Stimulated activated CD4-positive, alpha-beta T cell treated with anti-CD3 and anti-CD28 coated beads, Interleukin-4, amount 100 ng/mL, for 1 hour (primary cell): ENCODE measurements around the gene EDA2R.

Source experiments
- DNase-seq: peaks from one replicate; pipeline ENCODE4 v3.0.0-alpha.2; 2020

The EDA2R gene

DNA sequence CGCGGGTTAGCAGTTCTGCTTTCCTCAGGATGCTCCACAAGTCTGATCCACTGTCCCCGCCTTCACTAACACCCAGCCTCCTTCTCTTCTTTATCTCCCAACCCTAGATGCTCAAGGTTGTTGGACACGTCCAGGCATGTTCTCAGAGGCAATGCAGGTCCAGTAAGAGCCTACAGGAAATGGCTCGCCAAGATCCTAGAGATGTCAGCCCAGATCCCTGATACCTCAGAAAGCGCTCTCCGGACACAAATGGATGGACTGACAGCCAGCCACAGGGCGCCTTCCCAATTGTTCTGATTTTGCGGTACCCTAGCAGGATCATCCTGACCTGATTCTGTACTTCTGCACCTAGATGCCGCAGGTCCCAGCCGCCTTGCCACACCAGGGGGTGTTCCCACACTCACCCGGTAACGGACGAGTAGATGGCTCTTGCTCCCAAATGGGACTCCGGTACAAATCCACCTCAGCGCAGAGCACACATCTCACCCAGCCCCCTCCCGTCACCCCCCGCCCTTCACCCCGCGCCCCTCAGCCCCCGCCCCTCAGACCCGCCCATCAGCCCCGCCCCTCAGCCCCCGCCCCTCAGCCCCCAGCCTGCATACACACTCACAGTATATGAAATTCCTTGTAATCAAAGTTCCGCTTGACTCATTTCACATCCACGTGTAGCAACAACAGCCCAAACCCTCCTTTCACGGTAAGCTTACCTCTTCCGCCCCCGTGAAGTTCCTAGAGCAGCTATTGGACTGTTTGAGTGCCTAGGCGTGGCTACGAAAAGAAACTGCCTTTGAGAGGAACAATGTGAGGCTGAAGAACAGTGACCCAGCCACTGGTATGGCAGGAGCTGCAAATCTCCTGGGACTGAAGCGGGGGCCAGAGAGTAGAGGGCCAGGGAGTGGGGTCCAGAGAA lies at the start of gene EDA2R:
TSS of gene EDA2R (minus strand) at position 488 of the 910 bp plus-strand sequence. CDS start 23,058 bp downstream, outside the sequence.
- peak; percentile 6 for DNase-seq

GRCh38 chrX:66684196-66684595 lies 45.3 kb upstream of the EDA2R start:
- no peak for DNase-seq

DNA sequence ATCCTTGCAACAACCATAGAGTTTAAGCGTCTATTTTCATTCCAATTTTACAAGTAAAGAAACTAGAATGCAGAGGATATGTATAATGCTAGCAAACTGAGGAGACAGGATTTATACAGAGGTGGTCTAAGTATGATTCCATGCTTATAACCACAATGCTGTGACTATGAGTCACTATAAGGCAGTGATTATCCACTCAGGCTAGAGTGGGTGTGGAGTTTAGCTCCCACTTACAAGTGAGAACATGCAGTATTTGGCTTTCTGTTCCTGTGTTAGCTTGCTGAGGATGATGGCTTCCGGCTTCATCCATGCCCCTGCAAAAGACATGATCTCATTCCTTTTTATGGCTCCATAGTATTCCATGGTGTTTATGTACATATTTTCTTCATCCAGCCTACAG lies 41.6 kb upstream of the EDA2R start:
- no peak for DNase-seq

DNA sequence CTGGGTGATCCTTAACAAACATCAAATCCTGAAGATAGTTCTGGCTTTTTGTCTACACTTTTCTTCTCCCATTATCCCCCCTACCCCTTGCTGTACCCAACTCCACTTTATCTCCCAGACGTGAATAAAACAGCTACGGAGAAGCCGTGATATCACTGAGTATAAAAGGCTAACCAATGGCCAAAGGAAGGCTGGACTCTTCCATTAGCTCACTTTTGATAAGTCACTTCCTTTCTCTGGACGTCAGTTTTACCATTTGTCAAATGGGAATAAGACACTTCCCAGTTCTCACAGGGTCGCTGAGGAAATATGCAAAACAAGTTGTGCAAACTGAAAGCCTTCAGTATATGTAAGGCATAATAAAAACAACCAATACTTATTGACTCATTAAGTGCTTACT lies 38.6 kb upstream of the EDA2R start:
- no peak for DNase-seq

DNA sequence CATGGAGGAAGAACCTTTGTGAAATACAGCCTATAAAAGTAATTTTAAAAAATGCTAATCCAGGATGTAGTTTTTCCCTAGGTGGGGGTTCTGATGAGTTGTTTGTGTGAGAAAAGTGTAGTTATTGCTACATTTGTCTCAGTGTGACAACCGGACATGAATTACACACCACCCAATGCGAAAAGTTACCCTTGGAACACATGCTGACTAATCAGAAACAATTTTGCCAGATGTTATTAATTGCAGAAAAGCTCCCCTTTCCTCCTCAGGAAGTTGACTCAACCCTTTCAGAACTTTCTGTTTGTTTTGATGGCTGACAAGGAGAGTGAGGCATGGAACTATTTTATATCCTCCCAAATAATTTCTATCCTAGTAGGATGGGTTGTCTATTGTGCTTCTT lies 38.1 kb upstream of the EDA2R start:
- no peak for DNase-seq

DNA sequence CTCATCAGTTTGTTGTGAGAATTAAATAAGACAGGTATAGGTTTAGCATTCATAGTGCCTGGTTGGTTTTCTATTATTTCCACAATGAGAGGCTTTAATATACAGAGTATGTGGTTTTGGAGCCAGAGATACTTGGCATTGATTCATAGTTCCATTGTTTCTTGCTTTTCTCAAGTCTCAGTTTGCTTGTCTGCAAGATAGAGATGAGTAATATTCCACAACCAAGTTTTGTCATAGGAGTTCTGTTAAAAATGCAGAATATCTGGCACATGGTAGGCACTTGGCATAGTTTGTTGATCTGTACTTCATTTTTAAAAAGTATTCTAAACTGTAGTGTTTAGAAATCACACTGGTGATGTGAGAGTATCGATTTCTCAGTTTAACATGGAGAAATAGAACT lies 37.5 kb upstream of the EDA2R start:
- no peak for DNase-seq

DNA sequence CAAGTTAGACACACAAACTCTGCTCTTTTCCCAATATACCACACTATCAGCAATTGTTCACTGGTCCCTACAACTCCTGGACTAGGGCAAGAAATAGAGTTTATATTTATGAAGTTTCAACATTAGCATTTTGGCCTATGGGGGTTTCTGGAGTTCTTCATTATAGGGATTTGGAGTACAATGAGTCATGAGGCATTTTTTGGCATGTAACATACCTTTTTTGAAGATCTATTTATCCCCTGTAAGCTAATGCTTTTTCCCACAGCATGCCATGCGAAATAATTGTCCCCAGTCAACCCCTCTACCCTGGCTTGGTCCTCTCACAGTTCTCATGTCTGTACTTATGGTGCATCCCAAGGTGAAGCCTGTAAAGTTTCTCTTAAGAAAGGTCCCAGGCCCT lies 36.7 kb upstream of the EDA2R start:
- no peak for DNase-seq

- DNase-seq, result no peak
Measured at GRCh38 chrX:66674506-66674905, 35.6 kb upstream of the EDA2R start.

GRCh38 chrX:66672106-66672505 lies 33.2 kb upstream of the EDA2R start:
- DNase-seq, result no peak

DNA sequence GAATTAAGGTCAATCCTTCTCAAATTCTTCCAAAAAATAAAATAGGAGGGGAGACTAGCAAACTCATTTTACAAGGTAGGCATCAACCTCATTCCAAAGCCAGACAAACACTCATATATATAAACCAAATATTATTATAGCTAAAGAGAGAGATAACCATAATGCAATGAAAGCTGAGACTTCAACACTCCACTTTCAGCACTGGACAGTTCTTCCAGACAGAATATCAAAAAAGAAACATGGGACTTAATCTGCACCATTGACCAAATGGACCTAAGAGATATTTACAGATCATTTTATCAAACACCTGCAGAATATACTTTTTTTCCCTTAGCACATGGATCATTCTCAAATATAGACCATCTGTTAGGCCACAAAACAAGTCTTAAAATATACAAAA lies 15.5 kb upstream of the EDA2R start:
- DNase-seq, result no peak

- DNase-seq, result no peak
Measured at GRCh38 chrX:66635360-66635759, 3.5 kb downstream of the EDA2R start.

GRCh38 chrX:66634272-66634671 lies 4.6 kb downstream of the EDA2R start:
- no peak for DNase-seq

GRCh38 chrX:66633541-66633940 lies 5.3 kb downstream of the EDA2R start:
- no peak for DNase-seq

DNA sequence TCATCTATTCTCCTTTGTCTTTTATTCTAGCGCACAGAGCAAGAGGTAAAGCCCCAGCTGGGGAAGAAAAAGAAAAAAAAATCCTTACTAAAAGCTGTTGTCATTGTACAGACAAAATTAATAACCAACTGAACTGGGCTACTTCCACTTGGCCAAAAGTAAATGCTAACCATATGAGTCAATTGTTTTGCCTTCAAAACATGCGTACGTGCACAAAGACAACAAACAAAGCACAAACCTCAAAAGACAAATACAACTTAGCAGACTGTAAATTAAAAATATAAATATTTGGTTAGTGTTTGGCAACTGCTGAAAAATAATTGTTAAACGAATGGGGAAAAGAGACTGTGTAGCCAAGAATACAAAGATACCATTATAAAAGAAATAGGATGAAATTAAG lies 5.9 kb downstream of the EDA2R start:
- no peak for DNase-seq

DNA sequence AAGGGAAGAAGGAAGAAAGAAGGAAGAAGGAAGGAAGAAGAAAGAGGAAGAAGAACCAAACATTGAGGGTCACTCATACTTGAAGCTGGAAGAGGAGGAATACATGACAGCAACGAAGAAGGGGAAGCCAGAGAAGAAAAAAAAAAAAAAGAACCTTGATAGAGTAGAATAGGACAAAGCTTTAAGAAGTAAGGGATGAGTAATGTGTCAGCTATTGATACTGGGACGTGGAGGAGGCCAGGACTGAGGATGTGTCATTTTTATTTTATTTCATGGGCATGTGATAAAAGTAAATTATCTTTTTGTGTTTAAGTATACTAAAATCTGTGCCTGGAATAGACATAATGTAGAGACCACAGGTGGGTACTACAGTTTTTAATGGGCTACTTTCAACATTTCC lies 6.4 kb downstream of the EDA2R start:
- no peak for DNase-seq

DNA sequence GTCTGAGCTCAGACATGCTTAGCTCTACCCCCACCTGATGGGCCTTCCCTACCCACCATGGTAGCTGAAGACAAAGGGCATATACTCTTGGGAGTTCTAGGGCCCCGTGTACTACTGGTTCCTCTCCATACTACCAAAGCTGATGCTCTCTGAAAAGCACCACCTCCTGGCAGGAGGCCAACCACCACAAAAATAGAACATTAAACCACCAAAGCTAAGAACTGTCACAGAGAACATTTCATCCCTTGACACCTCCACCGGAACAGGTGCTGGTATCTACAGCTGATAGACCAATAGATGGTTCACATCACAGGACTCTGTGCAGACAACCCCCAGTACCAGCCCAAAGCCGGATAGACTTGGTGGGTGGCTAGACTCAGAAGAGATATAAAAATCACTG lies 13.4 kb downstream of the EDA2R start:
- DNase-seq, result no peak

GRCh38 chrX:66622209-66622608 lies 16.7 kb downstream of the EDA2R start:
- no peak for DNase-seq

DNA sequence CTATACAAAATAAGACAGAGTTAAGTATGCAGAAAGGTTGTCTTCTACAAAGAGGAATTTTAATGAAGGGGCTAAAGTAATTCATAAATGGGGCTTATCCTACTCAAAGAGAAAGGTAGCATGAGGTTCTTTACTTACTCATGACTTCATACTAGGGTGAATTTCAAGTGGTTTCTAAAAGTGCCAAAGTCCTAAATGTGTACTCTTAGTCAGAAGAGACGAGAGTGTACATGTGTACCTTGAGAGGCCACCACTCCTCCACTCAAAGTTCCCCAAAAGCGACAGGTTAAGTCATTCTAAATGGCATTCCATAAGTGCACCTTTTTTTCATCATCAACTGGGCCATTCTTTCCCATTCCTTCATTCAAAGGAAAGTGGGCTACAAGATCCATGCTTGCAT lies 21.9 kb downstream of the EDA2R start:
- DNase-seq, result no peak

GRCh38 chrX:66602381-66602938 lies 36.4 kb downstream of the EDA2R start:
- DNase-seq, result no peak

DNA sequence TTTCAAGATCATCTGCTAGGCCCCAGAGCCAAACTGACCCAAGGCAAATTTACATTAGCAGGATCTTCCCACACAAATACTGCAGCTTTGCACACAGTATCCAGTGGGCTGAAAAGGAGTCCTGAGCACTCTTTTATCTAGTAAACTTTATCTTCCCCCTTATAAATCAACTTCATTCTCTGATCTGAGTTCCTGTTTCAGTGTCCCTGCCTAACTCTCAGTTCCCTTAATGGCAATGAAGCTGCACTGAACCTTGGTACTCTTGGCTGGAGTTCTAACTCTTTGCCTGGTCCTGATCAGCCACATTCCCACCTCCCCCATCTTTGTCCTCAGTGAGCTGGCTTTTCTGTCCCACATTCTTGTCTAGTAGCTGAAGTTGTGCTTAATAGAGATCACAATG lies 37.4 kb downstream of the EDA2R start:
- no peak for DNase-seq

DNA sequence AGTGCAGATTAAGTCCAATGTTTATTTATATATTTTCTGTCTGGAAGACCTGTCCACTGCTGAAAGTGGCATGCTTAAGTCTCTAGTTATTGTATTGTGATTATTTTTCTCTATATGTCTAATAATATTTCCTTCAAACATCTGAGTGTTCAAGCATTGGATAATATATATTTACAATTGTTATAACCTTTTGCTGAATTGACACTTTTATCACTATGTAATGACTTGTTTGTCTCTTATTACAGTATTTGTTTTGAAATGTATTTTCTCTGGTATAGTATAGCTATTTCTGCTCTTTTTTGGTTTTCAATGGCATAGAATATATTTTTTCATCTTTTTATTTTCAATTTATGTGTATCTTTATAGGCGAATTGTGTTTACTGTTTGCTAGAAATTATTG lies 59.7 kb downstream of the EDA2R start:
- no peak for DNase-seq

DNA sequence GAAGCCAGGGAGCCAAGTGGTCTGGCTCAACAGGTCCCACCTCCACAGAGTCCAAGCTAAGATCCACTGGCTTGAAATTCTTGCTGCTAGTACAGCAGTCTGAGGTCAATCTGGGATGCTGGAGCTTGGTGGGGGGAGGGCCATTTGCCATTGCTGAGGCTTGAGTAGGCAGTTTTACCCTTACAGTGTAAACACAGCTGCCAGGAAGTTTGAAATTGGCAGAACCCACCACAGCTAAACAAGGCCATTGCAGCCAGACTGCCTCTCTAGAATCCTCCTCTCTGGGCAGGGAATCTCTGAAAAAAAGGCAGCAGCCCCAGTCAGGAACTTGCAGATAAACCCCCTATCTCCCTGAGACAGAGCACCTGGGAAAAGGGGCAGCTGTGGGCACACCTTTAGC lies 84.9 kb downstream of the EDA2R start:
- DNase-seq, result no peak

DNA sequence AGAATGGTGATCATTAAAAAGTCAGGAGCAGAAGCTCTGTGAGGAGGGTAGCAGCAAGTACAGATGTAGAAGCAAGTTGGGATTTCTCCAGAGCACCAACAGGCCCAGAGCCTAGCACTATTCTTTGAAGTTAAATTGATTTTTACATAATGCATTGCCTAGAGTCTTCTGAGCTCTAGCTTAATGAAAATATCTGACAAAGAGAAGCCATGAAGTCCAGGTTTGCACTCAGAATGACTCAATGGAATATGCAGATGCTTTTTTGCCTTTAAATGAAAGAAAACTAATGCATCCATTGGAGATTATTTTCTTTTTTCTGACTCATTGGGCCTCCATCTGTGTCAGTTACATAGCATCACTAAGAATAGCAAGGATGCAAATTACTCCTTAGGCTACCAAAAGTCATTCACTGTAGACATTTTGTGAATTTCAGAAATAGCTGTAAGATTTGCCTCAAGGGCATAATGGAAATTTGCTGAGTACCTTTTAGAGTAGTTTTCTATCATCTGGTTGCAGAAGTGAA lies 91.0 kb downstream of the EDA2R start:
- DNase-seq, result no peak
